Stimulated activated CD4-positive, alpha-beta T cell treated with anti-CD3 and anti-CD28 coated beads, Interleukin-4, amount 100 ng/mL, for 4 hours (primary cell): ENCODE data around the gene XPO5.
"Not testable (repeated sequence)": the region's sequence is repeated elsewhere in the genome, so short reads cannot be mapped to it uniquely, and the experiment has no call there.

ENCODE experiments used
- DNase-seq, 2 experiments: peaks; one replicate each; pipeline ENCODE4 v3.0.0-alpha.2; 2020

XPO5 gene

DNA sequence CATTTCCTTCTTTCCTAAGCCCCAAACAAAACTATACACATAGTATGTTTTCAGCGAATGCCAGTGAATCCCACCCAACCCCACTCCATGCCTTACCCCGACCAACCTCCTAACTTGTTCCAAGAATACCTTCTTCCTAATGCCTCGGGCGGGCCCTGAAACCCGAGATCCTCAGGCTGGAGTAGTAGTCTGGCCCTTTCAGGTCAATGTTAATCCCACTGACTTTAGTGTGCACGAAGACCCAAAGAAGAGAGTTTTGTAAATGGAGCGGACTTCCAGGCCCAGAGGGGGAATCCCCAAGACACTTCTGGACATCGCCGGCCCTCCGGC lies 59.5 kb downstream of the XPO5 start:
- no peak for DNase-seq

DNA sequence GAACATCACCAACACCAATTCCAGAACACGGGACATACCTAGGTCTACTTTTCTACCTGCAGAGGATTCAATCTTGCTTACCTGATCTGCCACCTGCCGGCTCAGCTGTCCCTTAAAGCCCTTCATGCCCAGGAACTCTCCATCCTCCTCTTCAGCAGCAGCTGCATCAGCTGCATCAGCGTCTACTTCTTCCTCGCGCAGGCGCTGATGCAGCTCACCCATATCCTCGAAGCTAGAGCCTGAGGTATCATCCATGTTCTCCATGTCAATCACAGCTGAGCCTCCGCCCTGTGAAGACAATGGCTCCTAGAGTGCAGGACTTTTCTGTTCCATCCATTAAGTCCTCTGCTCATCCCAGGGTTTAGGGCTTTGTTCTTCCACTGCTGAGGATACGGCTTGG lies 60.0 kb downstream of the XPO5 start:
- no peak for DNase-seq

GRCh38 chr6:43511824-43512415 lies 63.9 kb downstream of the XPO5 start:
- DNase-seq = no peak

DNA sequence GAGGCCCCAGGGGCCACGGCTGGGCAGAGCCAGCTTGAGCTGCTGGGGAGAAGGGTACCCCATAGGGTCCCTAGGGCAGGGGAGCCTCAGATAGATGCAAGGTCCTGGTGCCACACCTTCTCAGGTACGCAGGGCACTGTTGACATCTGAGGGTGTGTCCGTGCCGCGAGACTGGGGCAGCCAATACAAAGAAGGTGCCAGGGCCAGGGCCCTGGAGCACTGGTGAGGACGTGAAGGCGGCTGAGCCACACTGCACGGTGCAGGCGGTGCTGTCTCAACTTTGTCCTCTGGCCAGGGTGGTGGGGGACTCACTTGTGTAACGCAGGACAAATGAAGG lies 65.0 kb downstream of the XPO5 start:
- no peak for DNase-seq

GRCh38 chr6:43509984-43510826 lies 65.6 kb downstream of the XPO5 start, which contains the start of gene LRRC73:
Gene LRRC73 (minus strand): TSS chr6:43510346. CDS start chr6:43509785, 561 bp downstream.
- DNase-seq = peak; percentile 71 to 83

DNA sequence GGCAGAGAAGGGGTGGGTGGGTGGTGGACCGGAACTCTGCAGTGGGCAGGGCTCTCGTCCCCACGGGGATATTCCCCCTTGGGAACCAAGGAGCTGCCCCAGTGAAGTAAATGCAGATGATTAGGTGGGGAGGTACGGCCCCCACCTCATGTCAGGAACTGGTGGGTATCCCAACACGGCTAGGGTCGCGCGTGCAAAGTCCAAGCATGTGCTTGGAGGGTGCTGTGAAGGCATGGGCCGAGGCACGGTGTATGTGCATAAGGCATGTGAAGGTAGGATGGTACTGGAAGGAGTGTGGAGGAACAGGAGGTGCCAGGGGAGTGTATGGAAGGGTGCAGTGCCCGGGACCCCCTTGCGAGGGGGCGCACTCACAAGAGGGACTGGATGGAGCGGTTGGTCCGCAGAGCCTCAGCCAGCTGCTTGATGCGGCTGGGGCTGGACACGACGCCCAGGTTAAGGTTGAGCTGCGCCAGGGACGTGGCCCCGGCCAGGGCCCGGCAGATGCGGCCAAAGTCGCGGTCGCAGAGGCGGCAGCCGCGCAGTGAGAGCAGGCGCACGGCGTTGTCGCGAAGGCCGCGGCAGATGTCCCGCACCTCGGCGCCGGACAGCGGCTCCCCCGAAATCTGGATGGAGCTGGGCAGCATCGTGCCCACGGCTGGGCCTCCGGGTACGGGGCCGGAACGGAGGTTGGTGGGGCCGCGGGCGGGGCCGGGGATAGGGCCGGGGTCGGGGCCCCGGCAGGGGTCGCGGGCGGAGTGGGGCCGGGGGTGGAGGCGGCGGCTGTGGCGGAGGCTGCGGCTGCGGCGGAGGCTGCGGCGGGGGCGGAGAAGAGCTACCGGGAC lies 66.5 kb downstream of the XPO5 start:
- no peak for DNase-seq

DNA sequence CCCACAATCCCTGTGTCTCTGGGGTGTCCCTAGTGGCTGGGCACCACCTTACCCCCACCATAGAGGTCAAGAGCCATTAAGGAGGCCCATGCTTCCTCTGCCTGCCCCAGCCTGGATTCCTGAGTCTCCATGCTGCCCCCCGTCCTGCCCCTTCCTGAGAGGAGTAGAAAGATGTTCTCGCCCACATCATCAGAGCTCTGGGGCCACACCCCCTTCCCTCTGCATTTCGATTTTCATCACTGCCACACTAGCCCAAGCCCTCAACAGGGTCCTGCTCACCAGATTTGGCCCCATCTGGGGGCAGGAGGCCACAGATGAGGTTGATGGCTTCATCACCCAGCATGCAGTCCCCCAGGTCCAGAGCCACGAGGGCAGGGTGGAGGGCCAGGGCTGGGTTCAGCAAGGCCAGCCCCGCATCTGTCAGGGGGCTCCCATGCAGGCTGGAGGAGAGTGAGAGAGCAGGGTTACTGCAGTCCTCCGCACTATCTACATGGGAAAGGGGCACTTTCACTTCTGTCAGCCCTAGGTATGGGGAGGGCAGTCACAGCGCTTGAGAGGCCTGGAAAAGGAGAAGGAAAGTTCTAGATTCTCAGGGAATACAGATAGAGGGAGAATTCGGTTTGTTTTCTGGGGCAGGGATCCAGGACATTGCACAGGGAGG lies 67.2 kb downstream of the XPO5 start:
- no peak for DNase-seq

GRCh38 chr6:43506667-43507471 lies 69.0 kb downstream of the XPO5 start:
- peak; percentile 66 to 71 for DNase-seq

GRCh38 chr6:43506171-43506570 lies 69.7 kb downstream of the XPO5 start:
- no peak for DNase-seq

GRCh38 chr6:43505718-43506117 lies 70.1 kb downstream of the XPO5 start:
- DNase-seq = no peak

DNA sequence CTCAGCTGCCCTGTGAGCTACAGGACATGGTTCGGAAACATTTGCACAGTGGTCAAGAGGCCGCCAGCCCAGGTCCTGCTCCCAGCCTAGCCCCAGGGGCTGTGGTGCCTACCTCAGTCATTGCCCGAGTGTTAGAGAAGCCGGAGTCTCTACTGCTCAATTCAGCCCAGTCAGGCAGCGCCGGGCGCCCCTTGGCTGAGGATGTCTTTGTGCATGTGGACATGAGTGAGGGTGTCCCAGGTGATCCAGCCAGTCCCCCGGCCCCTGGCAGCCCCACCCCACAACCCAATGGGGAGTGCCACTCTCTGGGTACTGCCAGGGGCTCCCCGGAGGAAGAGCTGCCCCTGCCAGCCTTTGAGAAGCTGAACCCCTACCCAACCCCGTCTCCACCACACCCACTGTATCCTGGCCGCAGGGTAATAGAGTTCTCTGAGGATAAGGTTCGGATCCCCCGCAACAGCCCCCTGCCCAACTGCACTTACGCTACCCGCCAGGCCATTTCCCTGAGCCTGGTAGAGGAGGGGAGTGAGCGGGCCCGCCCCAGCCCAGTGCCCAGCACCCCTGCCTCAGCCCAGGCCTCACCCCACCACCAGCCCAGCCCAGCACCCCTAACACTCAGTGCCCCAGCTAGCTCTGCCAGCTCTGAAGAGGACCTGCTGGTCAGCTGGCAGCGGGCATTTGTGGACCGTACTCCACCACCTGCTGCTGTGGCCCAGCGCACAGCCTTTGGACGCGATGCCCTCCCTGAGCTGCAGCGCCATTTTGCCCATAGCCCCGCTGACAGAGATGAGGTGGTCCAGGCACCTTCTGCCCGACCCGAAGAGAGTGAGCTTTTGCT lies 70.9 kb downstream of the XPO5 start:
- DNase-seq = no peak

- DNase-seq = no peak
These were observed 72.4 kb downstream of the XPO5 start for GRCh38 chr6:43503443-43503842.

GRCh38 chr6:43502666-43503065 lies 73.2 kb downstream of the XPO5 start:
- no peak for DNase-seq

- DNase-seq = no peak
These were observed 74.9 kb downstream of the XPO5 start for GRCh38 chr6:43500921-43501320.

- no peak for DNase-seq
These were observed 76.6 kb downstream of the XPO5 start for GRCh38 chr6:43499028-43499815.

- DNase-seq = not testable (repeated sequence)
These were observed 77.5 kb downstream of the XPO5 start for GRCh38 chr6:43498291-43498690.

DNA sequence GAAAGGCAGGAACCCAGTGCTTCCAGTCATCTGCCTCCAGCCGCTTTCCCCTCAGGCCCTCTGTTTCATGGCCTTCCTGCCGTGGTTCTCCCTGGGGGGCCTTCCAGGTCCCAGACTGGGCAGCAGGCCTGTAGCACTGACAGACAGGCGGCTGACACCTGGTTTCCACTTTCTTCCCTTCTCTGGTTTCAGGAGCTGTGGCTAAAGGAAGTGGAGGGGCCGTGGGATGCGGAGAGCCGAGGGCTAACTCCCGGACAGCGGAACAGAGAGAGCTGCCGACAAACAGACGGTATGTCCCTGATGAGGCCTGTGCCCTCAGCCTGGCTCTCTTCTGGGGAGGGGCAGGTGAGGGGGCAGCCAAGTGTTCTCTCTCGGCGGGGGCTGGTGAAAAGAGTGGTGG lies 78.1 kb downstream of the XPO5 start:
- DNase-seq = no peak

GRCh38 chr6:43497129-43497396 lies 78.8 kb downstream of the XPO5 start:
- no peak for DNase-seq

DNA sequence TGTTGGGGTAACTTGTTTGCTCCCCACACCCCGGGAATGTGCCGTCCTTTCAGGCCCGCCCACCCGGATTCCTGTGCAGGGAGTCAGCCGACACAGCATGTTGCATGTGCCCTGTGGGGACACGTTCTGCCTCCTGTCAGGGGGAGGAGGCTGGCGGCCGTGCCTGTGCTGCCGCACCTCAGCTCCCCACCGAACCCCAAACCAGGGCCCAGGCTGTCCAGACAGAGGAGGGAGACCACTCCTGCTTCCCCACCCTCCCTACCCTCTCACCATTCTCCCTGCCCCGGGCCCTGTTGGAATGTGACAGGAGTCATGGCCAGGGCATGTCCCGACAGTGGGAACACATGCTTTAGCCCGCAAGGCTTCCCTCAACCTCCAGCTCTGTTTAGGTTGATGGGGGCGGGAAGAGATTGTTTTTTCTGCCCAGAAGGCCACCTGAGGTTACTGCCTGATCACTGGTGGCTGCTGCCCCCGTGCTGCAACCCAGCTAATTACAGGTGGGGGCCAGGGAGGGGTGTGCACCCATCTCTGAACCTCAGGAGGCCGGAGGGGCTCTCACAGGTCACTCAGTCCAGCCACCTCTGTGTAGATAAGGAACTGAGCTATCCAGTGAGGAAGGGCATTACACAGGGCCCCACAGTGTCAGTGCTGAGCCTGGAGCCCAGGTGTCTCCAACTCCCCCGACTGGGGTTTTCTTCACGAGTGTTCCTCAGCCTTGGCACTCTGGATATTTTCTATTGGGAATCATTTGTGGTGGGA lies 79.3 kb downstream of the XPO5 start:
- DNase-seq = no peak

- DNase-seq = no peak
These were observed 80.4 kb downstream of the XPO5 start for GRCh38 chr6:43495409-43495941.
